IPS DF 4.7 (cell line): ENCODE data around the gene TMEM51.

ENCODE experiments used
- DNase-seq: peaks from one replicate; pipeline ENCODE4 v3.0.0-alpha.2; 2013; ENCODE audit warnings: low spot score; ENCODE audit errors: extremely low read depth

Gene TMEM51

DNA sequence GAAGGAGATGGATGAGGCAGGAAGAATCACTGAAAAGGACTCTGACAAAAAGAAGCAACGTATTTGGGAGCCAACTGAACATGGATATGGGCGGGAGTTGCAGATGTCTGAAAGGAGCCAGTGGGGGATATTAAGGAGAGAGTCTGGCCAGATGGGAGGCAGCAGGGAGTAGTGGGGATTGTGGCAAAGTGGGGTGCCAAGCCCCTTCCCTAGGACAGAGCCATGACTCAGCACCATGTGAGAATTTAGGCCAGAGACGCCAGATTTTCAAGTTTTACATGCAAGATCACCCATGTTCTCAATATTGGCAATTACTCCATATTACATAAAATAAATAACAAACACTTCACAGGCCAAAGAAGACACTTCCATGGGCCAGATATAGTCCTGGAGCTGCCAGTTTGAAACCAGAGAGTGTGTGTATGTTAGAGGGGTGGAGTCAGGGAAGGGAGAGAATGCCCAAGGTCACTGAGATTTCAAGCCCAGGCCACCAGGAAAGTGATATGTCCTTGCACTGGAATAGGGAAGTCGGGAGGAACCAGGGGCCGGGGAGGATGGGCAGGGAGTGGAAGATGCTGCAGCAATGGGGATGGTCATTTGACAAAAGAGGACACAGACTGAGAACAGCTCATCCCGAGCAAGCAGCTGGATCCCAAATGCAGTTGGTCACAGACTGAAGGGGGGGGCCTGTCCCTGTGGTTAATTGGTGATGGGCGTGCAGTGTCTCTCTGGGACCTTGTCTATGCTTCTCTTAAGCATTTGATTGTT lies 23.5 kb downstream of the TMEM51 start:
- DNase-seq, result no peak

DNA sequence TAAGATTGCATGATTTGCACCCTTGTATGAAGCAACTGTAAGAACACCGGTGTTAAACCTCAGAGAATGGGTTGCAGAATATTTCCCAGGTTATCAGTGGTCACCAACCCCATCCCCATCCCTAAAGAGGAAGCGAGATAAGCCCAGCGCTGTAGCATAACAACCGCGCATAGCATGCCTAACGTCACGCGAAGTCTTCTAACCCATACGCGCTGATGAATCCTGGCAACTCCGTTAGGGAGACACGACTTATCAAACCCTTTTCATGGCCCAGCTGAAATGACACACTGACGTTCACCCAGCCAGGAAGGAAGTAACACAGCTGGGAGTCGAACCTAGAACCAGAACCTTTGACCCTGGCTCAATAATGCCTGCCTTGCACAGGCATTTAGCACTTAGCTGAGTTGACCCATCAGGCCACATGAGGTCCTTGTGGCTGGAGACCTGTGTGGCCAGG lies 24.2 kb downstream of the TMEM51 start:
- no peak for DNase-seq

GRCh38 chr1:15178571-15179484 lies 25.3 kb downstream of the TMEM51 start:
- no peak for DNase-seq

GRCh38 chr1:15179485-15179883 lies 25.9 kb downstream of the TMEM51 start:
- no peak for DNase-seq

GRCh38 chr1:15180189-15180588 lies 26.6 kb downstream of the TMEM51 start:
- DNase-seq, result no peak

DNA sequence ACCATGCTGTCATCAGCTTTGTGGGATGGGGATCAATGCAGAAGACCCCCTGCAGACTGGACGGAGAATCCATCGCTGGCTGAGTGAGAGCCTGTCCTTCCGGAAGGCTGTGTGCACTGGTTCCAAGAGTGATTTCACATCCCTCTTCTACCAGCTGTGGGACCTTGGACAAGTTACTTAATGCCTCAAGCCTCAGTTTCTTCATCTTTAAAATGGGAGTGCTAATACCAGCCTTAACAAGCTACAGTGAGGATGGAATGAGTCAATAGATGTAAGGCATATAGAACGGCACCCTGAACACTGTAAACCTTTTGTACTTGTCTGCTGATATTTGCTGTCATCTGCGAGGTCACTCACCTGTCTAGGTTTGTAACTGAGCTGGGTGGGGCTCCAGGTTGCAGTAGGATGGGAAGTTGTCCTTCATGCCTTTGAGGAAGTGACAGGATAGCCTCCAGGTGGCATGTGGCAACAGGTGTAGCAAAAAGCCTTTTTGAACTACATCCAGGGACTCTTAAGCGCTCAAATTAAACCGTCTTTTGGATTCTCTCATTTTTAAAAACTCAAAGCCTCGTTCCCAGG lies 27.5 kb downstream of the TMEM51 start:
- DNase-seq, result no peak

DNA sequence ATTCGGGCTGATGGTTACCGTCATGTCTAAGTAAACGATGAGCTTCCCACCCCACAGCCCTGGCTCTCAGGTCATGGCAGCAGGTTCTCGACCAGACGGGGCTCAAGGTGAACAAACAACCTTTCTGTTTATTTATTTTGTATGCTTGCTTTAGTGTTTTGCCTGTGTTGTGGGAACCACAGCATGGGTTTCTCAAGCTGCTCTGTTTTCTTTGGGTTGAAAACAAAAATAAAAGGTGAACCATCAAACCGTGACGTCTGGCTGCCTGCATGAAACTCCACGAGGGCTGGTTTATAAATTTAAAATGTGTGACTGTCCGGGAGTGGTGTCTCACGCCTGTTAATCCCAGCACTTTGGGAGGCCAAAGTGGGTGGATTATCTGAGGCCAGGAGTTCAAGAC lies 28.0 kb downstream of the TMEM51 start:
- DNase-seq, result no peak

DNA sequence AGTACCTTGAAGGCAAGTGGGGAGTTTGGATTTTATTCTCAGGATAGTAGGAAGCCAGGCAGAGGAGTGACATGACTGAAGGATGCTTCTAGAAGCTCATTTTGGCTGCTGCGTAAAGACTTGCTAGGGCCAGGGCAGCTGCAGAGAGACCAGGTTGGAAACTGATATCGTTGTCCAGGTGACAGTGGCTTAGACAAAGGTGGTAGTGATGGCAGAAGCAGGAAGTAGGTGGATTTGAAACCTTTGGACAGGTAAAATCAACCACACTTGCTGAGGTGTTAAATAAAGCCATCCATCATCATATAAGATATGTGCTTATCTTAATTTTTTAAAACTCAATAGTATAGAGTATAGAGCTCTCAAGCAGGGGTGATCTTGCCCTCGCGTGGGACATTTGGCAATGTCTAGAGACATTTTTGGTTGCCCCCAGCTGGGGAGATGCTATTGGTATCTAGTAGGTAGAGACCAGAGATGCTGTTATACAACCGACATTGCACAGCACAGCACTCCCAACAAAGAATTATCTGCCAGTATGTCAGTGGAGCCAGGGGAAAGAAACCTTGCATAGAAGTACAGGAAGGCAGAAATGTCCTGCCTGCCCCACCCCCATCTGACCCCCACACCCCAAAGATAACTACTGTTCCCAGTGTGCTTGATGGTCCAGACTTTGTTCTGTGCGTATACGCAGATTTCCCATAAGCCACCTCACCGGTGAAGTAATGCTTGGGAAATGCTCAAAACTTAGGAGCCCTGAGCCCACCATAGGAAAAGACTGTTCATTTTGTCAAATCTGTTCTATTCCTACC lies 31.1 kb downstream of the TMEM51 start:
- no peak for DNase-seq

GRCh38 chr1:15185617-15186016 lies 32.1 kb downstream of the TMEM51 start:
- no peak for DNase-seq

- no peak for DNase-seq
Observed at GRCh38 chr1:15186073-15186845, 32.7 kb downstream of the TMEM51 start.

DNA sequence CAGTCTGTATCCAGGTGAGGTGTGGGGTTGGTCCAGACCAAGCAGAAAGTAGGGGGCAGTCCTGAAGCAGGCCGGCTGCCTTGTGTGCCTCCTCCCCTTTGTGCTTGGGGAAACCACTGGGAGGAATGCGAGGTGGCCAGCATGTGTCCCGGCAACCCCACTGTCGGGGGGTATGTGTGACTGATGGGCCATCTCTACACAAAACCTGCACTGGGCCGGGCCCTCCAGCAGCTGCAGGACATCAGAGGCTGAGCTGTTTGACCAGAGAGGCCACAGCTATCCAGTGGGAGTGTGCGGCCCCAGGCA lies 33.3 kb downstream of the TMEM51 start:
- DNase-seq, result no peak

DNA sequence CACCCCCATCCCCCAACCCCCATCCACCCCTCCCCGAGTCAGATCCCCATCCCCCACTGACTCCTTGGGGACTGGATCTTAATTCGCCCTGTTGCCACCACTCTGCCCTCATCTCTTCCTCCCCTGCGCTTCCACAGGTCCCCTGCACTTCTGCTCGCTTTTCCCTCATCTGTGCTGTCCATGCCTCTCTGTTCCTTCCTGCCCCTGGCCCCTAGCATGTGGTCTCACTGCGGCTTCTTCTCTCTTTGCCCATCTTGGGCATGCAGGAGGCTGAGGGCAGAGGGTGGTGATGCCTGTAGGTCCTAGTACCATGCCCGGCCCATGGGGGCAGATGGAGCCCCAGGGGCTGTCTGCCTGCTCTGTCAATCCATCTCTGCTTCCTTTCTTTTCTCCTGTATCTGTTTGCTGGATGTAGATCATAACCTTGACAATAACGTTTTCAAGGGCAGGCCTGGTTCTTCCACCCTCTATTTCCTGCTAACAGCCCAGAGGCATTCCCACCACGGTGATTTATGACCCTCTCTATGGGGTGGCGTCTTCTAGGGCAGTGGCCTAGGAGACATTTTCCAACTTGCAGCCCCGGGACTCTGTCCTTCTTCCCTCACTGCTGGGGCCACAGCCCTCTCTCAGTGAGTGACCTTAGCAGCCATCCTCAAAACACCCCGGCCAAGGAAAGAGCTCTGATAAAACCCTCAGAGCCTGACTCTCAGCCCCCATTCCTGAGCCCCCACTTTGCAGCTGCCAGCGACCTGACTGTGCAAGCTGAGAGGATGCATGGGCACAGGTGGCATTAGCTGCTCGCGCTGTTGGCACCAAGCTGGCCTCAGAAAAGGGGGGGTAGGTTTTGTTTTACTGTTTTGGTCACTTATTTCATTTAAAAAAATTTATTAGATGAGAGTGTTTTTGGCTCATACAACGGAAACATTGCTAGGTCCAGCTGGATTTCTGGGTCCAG lies 33.9 kb downstream of the TMEM51 start:
- DNase-seq, result no peak

DNA sequence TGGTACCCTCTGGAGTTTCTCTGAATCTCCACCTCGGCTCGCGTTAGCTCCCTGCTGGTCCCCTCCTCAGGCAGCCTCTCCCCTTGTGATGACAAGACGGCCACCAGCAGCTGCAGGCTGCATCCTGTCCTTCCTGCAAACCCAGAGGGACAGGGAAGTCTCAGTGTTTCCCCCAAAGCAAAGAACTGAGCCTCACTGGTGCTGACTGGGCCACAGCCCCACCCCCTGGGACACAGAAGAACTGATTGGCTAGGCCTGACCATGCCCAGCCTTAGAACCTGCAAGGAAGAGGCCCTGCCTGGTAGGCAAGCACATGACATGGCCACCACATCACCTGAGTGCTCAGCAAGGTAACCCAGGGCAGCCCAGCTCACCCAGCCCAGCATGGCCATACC lies 34.6 kb downstream of the TMEM51 start:
- no peak for DNase-seq

GRCh38 chr1:15188678-15189077 lies 35.1 kb downstream of the TMEM51 start:
- DNase-seq, result no peak

- DNase-seq, result no peak
Observed at GRCh38 chr1:15189692-15190370, 36.3 kb downstream of the TMEM51 start.

- no peak for DNase-seq
Observed at GRCh38 chr1:15191267-15191666, 37.7 kb downstream of the TMEM51 start.

DNA sequence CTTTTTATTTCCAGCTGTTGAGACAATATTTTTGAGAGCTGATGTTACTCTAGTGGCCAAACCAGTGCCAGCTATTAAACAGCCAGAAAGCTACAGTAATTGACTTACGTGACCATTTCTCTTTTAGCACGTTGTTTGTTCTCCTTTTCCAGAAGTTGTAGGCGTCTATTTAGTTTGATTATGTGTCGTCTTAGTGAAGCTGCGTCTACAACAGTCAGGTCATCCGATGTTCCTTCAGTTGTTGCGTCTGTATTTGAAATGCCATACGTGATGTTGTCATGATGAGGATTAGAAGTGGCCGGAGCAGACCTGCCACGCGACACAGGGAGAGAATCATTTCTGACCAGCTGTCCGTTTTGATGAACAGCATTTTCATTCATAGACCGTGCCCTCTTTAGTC lies 38.2 kb downstream of the TMEM51 start:
- DNase-seq, result no peak

GRCh38 chr1:15192916-15193550 lies 39.5 kb downstream of the TMEM51 start:
- DNase-seq, result no peak
